GM21528 (cell line): Measurements from ENCODE around the gene CD300H.

Source experiments
- ATAC-seq: cut with Tn5 transposase; IDR thresholded peaks from one replicate; pipeline ENCODE4 v1.9.1; 2021; ENCODE audit warnings: mild to moderate bottlenecking, moderate library complexity; ENCODE audit not compliant: unreplicated experiment, low FRiP score

CD300H gene

GRCh38 chr17:74567397-74567796, at the start of gene CD300H:
Gene CD300H (minus strand): TSS chr17:74567509.
- ATAC-seq: no peak

GRCh38 chr17:74616696-74617095, 49.4 kb upstream of the CD300H start:
- ATAC-seq: no peak

- ATAC-seq: no peak
Observed at GRCh38 chr17:74612046-74612445, 44.7 kb upstream of the CD300H start.

- no peak for ATAC-seq
Observed at GRCh38 chr17:74610108-74610507, 42.8 kb upstream of the CD300H start.

- ATAC-seq: no peak
Observed at GRCh38 chr17:74608511-74608910, 41.2 kb upstream of the CD300H start.

- ATAC-seq: no peak
Observed at GRCh38 chr17:74607221-74607620, 39.9 kb upstream of the CD300H start.

GRCh38 chr17:74606050-74606449, 38.7 kb upstream of the CD300H start:
- ATAC-seq: no peak

- no peak for ATAC-seq
Observed at GRCh38 chr17:74605361-74605760, 38.1 kb upstream of the CD300H start.

GRCh38 chr17:74604761-74605160, 37.5 kb upstream of the CD300H start:
- no peak for ATAC-seq

- ATAC-seq: no peak
Observed at GRCh38 chr17:74604200-74604599, 36.9 kb upstream of the CD300H start.

GRCh38 chr17:74603746-74604145, 36.4 kb upstream of the CD300H start:
- no peak for ATAC-seq

- no peak for ATAC-seq
Observed at GRCh38 chr17:74603037-74603635, 35.8 kb upstream of the CD300H start.

GRCh38 chr17:74601944-74602572, 34.7 kb upstream of the CD300H start:
- no peak for ATAC-seq

GRCh38 chr17:74599448-74599939, 32.2 kb upstream of the CD300H start:
- ATAC-seq: no peak

GRCh38 chr17:74599023-74599399, 31.7 kb upstream of the CD300H start:
- no peak for ATAC-seq

GRCh38 chr17:74598346-74599022, 31.2 kb upstream of the CD300H start:
- ATAC-seq: no peak

- no peak for ATAC-seq
Observed at GRCh38 chr17:74597069-74597790, 29.9 kb upstream of the CD300H start.

- no peak for ATAC-seq
Observed at GRCh38 chr17:74595037-74595750, 27.9 kb upstream of the CD300H start.

GRCh38 chr17:74592087-74592990, 25.0 kb upstream of the CD300H start, which contains the start of gene CD300LD:
Gene CD300LD (minus strand): TSS chr17:74592283. CDS start chr17:74592202, 81 bp downstream.
- no peak for ATAC-seq
